ENCODE measurements around the gene MAPKAPK2.

DNA sequence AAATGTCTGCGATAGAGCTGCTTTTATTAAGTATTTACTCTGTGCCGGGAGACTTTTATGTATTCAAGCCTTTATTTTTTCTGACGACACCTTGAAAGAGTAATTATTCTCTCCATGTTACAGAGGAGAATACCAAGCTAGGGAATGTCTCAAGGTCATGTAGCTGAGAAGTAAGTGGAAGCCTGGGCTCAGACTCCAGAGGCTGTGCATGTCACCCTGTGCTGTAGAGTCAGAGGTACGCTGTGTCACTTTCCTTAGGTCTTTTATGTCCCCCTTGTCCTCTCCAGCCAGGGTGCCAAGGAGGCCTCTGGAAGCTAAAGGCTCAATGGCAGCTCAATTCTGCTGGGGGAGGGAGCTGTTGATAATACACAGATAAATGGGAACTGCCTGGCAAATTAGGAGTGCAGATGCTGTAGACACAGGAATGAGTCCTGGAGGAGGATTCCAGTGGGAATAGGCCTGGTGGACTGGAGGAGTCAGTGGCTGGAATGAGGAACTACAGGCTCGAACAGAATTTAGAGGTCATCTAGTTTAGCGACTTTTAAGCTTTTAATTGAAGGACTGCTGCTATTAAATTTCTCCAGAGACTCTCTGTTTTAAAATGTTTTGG is 76.6 kb downstream of the MAPKAPK2 start:
- TF ChIP-seq, protein P1, sequence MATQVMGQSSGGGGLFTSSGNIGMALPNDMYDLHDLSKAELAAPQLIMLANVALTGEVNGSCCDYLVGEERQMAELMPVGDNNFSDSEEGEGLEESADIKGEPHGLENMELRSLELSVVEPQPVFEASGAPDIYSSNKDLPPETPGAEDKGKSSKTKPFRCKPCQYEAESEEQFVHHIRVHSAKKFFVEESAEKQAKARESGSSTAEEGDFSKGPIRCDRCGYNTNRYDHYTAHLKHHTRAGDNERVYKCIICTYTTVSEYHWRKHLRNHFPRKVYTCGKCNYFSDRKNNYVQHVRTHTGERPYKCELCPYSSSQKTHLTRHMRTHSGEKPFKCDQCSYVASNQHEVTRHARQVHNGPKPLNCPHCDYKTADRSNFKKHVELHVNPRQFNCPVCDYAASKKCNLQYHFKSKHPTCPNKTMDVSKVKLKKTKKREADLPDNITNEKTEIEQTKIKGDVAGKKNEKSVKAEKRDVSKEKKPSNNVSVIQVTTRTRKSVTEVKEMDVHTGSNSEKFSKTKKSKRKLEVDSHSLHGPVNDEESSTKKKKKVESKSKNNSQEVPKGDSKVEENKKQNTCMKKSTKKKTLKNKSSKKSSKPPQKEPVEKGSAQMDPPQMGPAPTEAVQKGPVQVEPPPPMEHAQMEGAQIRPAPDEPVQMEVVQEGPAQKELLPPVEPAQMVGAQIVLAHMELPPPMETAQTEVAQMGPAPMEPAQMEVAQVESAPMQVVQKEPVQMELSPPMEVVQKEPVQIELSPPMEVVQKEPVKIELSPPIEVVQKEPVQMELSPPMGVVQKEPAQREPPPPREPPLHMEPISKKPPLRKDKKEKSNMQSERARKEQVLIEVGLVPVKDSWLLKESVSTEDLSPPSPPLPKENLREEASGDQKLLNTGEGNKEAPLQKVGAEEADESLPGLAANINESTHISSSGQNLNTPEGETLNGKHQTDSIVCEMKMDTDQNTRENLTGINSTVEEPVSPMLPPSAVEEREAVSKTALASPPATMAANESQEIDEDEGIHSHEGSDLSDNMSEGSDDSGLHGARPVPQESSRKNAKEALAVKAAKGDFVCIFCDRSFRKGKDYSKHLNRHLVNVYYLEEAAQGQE (IDR thresholded peaks at IDR 0.05; ENCODE audit: low read depth), result no peak
- TF ChIP-seq FOXM1 (IDR thresholded peaks at IDR 0.05; ENCODE audit: borderline replicate concordance, low read depth) (no peak), EP300 (IDR thresholded peaks at IDR 0.05; ENCODE audit: borderline replicate concordance) (no peak), CREB1 (IDR thresholded peaks at IDR 0.05; ENCODE audit: low read depth) (no peak), TAF1 (IDR thresholded peaks at IDR 0.05; ENCODE audit: low read depth) (no peak), RAD21 (IDR thresholded peaks at IDR 0.05; ENCODE audit: low read depth) (no peak), TEAD4 (IDR thresholded peaks at IDR 0.05) (no peak), CEBPB (IDR thresholded peaks at IDR 0.05) (no peak), NFIC (IDR thresholded peaks at IDR 0.05) (no peak), YY1 (IDR thresholded peaks at IDR 0.05; ENCODE audit: low read depth) (no peak), TCF12 (IDR thresholded peaks at IDR 0.05; ENCODE audit: low read depth) (no peak), ZBTB7A (IDR thresholded peaks at IDR 0.05; ENCODE audit: low read depth) (no peak)
- TF ChIP-seq, protein P2, sequence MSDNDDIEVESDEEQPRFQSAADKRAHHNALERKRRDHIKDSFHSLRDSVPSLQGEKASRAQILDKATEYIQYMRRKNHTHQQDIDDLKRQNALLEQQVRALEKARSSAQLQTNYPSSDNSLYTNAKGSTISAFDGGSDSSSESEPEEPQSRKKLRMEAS (IDR thresholded peaks at IDR 0.05), result no peak
- TF ChIP-seq, protein P3, sequence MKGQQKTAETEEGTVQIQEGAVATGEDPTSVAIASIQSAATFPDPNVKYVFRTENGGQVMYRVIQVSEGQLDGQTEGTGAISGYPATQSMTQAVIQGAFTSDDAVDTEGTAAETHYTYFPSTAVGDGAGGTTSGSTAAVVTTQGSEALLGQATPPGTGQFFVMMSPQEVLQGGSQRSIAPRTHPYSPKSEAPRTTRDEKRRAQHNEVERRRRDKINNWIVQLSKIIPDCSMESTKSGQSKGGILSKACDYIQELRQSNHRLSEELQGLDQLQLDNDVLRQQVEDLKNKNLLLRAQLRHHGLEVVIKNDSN (IDR thresholded peaks at IDR 0.05), result no peak
